Tibial nerve (tissue), 4 donors: ENCODE measurements around the gene RPA3.

Experiments used
- CTCF ChIP-seq, 5 experiments: fragments of 200-600 bp in 3 of 5; fragments of 450-650 bp in 2 of 5; sonication (generic) in 3 of 5; IDR thresholded peaks; one replicate each; pipeline ENCODE4 v1.5.1; 2016 to 2019; ENCODE audit warnings: antibody characterized with exemption in 5 of 5, mild to moderate bottlenecking in 3 of 5, moderate library complexity in 2 of 5
- EP300 ChIP-seq, 2 donors: sonication (generic); formaldehyde crosslinking; IDR thresholded peaks; one replicate each; pipeline ENCODE4 v1.6.1; 2017; ENCODE audit warnings: antibody characterized with exemption in 2 of 2, mild to moderate bottlenecking in 1 of 2
- POLR2A ChIP-seq, 2 donors: fragments of 450-650 bp; IDR thresholded peaks; one replicate each; pipeline ENCODE4 v1.6.1; 2017; ENCODE audit warnings: antibody characterized with exemption in 2 of 2, mild to moderate bottlenecking in 2 of 2, moderate library complexity in 2 of 2

- TF ChIP-seq CTCF (IDR thresholded peaks at IDR 0.05) (no peak), POLR2A (IDR thresholded peaks at IDR 0.05) (no peak), EP300 (IDR thresholded peaks at IDR 0.05) (no peak)
These were observed 45.7 kb downstream of the RPA3 start for GRCh38 chr7:7672545-7673239.
